H9 (cell line): ENCODE data around the gene FAM83E. TPM values are rescaled to one million over a fixed set of nuclear protein-coding genes. Genes with fewer than 3 reads are reported as not detected.

Experiments
- DNase-seq: peaks from one replicate; pipeline ENCODE4 v3.0.0-alpha.2; 2017
- H2AFZ ChIP-seq: one replicate; pipeline ENCODE4 v1.6.1; 2013; ENCODE audit warnings: mild to moderate bottlenecking, low read length, control low read depth, moderate library complexity
- H2AK5ac ChIP-seq: 2 replicates; pipeline ENCODE4 v1.6.1; 2013; ENCODE audit warnings: low read length, control low read depth, mixed read lengths; ENCODE audit not compliant: insufficient read length
- H2BK120ac ChIP-seq: one replicate; pipeline ENCODE4 v1.6.1; 2013; ENCODE audit warnings: low read depth, mild to moderate bottlenecking, low read length, control low read depth, inconsistent platforms; ENCODE audit not compliant: poor library complexity, severe bottlenecking
- H2BK12ac ChIP-seq: 2 replicates; pipeline ENCODE4 v1.6.1; 2013; ENCODE audit warnings: low read length, control low read depth, mixed read lengths, low read depth; ENCODE audit not compliant: insufficient read length
- H2BK15ac ChIP-seq: 2 replicates; pipeline ENCODE4 v1.6.1; 2013; ENCODE audit warnings: low read depth, low read length, control low read depth
- H2BK20ac ChIP-seq: one replicate; pipeline ENCODE4 v1.6.1; 2013; ENCODE audit warnings: low read depth, mild to moderate bottlenecking, low read length, control low read depth, inconsistent platforms; ENCODE audit not compliant: poor library complexity, severe bottlenecking
- H2BK5ac ChIP-seq: 2 replicates; pipeline ENCODE4 v1.6.1; 2013; ENCODE audit warnings: low read length, control low read depth, mixed read lengths; ENCODE audit not compliant: insufficient read length
- H3K14ac ChIP-seq: 2 replicates; pipeline ENCODE4 v1.6.1; 2013; ENCODE audit warnings: low read length, control low read depth; ENCODE audit not compliant: insufficient read depth
- H3K18ac ChIP-seq: 2 replicates; pipeline ENCODE4 v1.6.1; 2013; ENCODE audit warnings: low read depth, mild to moderate bottlenecking, mixed read lengths, low read length, control low read depth; ENCODE audit not compliant: insufficient read length
- H3K23ac ChIP-seq: 2 replicates; pipeline ENCODE4 v1.6.1; 2013; ENCODE audit warnings: low read length, control low read depth, mixed read lengths, low read depth; ENCODE audit not compliant: insufficient read length
- H3K23me2 ChIP-seq: 2 replicates; pipeline ENCODE4 v1.6.1; 2013; ENCODE audit warnings: low read depth, mild to moderate bottlenecking, mixed read lengths, low read length, control low read depth; ENCODE audit not compliant: insufficient read length, poor library complexity, severe bottlenecking
- H3K27ac ChIP-seq: 2 replicates; pipeline ENCODE4 v1.5.1; 2013; ENCODE audit warnings: low read length, control low read depth, mixed read lengths, low read depth; ENCODE audit not compliant: insufficient read length
- H3K27me3 ChIP-seq: 2 replicates; pipeline ENCODE4 v1.6.1; 2013; ENCODE audit warnings: low read length, control low read depth, inconsistent platforms; ENCODE audit not compliant: insufficient read depth
- H3K4ac ChIP-seq: 2 replicates; pipeline ENCODE4 v1.6.1; 2013; ENCODE audit warnings: low read depth, mild to moderate bottlenecking, control low read depth, inconsistent platforms, low read length, moderate library complexity
- H3K4me1 ChIP-seq: 2 replicates; pipeline ENCODE4 v1.6.1; 2013; ENCODE audit warnings: low read length, control low read depth, inconsistent platforms; ENCODE audit not compliant: insufficient read depth
- H3K4me2 ChIP-seq: 2 replicates; pipeline ENCODE4 v1.6.1; 2013; ENCODE audit warnings: low read length, control low read depth, mixed read lengths; ENCODE audit not compliant: insufficient read length, insufficient read depth
- H3K56ac ChIP-seq: 2 replicates; pipeline ENCODE4 v1.6.1; 2013; ENCODE audit warnings: low read depth, mild to moderate bottlenecking, mixed read lengths, low read length, control low read depth; ENCODE audit not compliant: insufficient read length
- H3K79me1 ChIP-seq: 2 replicates; pipeline ENCODE4 v1.6.1; 2013; ENCODE audit warnings: low read depth, mild to moderate bottlenecking, moderate library complexity, low read length, control low read depth, inconsistent platforms; ENCODE audit not compliant: insufficient read depth, poor library complexity, severe bottlenecking
- H3K79me2 ChIP-seq: 2 replicates; pipeline ENCODE4 v1.6.1; 2013; ENCODE audit warnings: low read length, control low read depth, inconsistent platforms; ENCODE audit not compliant: insufficient read depth
- H3K9ac ChIP-seq: 2 replicates; pipeline ENCODE4 v1.6.1; 2013; ENCODE audit warnings: low read length, control low read depth, mixed read lengths; ENCODE audit not compliant: insufficient read length; ENCODE audit errors: extremely low read depth
- H3K9me3 ChIP-seq: one replicate; pipeline ENCODE4 v1.6.1; 2013; ENCODE audit warnings: low read depth, low read length, inconsistent platforms; ENCODE audit not compliant: control insufficient read depth
- H3T11ph ChIP-seq: one replicate; pipeline ENCODE4 v1.6.1; 2013; ENCODE audit warnings: mild to moderate bottlenecking, low read length, control low read depth, inconsistent platforms
- H4K20me1 ChIP-seq: one replicate; pipeline ENCODE4 v1.6.1; 2013; ENCODE audit not compliant: control insufficient read depth, insufficient read length, insufficient read depth
- H4K5ac ChIP-seq: 2 replicates; pipeline ENCODE4 v1.6.1; 2013; ENCODE audit warnings: low read depth, mild to moderate bottlenecking, mixed read lengths, low read length, control low read depth; ENCODE audit not compliant: insufficient read length
- H4K8ac ChIP-seq: replicated peaks from 2 replicates; pipeline ENCODE4 v1.6.1; 2013; ENCODE audit warnings: low read length, control low read depth, mixed read lengths, low read depth; ENCODE audit not compliant: insufficient read length
- H4K91ac ChIP-seq: 2 replicates; pipeline ENCODE4 v1.6.1; 2013; ENCODE audit warnings: low read depth, mild to moderate bottlenecking, moderate library complexity, mixed read lengths, low read length, control low read depth; ENCODE audit not compliant: insufficient read length
- H3K27ac Mint-ChIP-seq, 3 experiments: 2 replicates in 2 of 3; 3 replicates in 1 of 3; pipeline ENCODE4 v1.8.0; 2020 to 2021; ENCODE audit warnings: mixed read lengths in 3 of 3, mild to moderate bottlenecking in 1 of 3, moderate library complexity in 1 of 3
- H3K27me3 Mint-ChIP-seq: 2 replicates; pipeline ENCODE4 v1.8.0; 2021; ENCODE audit warnings: low read depth, mild to moderate bottlenecking, moderate library complexity, mixed read lengths
- H3K36me3 Mint-ChIP-seq, 3 experiments: 2 replicates in 2 of 3; 3 replicates in 1 of 3; pipeline ENCODE4 v1.8.0; 2020 to 2021; ENCODE audit warnings: low read depth in 3 of 3, mixed read lengths in 3 of 3; ENCODE audit not compliant: insufficient read depth in 1 of 3
- H3K4me1 Mint-ChIP-seq, 2 experiments: 2 replicates each; pipeline ENCODE4 v1.8.0; 2020; ENCODE audit warnings: mixed read lengths in 2 of 2
- H3K4me3 Mint-ChIP-seq, 2 experiments: 2 replicates in 1 of 2; 3 replicates in 1 of 2; pipeline ENCODE4 v1.8.0; 2020 to 2021; ENCODE audit warnings: mild to moderate bottlenecking in 2 of 2, mixed read lengths in 2 of 2, moderate library complexity in 1 of 2
- H3K9me3 Mint-ChIP-seq, 2 experiments: 2 replicates in 1 of 2; 3 replicates in 1 of 2; pipeline ENCODE4 v1.8.0; 2020; ENCODE audit warnings: mild to moderate bottlenecking in 2 of 2, mixed read lengths in 2 of 2, moderate library complexity in 1 of 2
- WGBS: extraction: QIAGEN DNeasy Blood & Tissue Kit; methylation state at CpG from one replicate; pipeline ENCODE4 v1.1.7; 2013; ENCODE audit warnings: missing lambda C conversion rate, low lambda C conversion rate, mixed read lengths; ENCODE audit not compliant: insufficient read length; ENCODE audit errors: extremely low coverage; 5-methylcytosine and 5-hydroxymethylcytosine counted together
- total RNA-seq: library from RNA; stranded (reverse); gene quantifications from 2 replicates; pipeline ENCODE4 v1.2.1, GENCODE V29; 2021
- TF ChIP-seq, protein P1 (sequence below): fragments of 200-600 bp; sonication (generic); conservative IDR thresholded peaks from 3 replicates; pipeline ENCODE4 v1.8.0; 2021; ENCODE audit warnings: antibody characterized with exemption, mild to moderate bottlenecking

Gene FAM83E
- total RNA-seq, 1 experiment from 2014 or later = 9.2 TPM

DNA sequence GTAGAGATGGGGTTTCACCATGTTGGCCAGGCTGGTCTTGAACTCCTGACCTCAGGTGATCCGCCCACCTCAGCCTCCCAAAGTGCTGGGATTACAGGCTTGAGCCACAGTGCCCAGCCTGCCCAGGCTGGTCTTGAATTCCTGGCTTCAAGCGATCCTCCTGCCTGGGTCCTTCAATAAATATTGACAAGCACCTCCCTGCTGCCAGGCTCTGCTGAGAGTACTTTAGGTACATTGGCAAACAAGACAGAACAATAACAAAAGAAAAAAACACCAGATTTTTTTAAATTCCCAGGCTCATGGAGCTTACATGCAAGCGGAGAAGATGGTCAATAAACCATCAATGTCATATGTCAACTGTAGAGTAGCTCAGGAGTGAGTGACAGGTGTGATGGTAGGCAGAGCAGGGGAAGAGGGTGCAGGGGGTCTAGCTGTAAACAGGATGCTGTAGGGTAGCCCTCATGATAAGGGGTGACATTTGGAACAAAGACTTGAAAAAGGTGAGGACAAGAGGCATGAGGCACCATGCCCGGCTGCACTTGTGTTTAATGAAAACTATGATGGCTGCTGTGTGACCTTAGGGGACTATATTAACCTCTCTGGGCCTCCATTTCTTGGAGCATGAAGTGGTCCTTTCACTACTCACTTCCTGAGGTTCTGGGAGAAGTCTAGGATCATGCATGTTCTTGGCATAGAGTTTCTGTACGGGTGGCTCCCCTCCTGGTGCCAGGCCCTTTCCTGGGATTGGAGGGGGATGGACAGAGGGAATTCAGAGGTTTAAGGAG is 43.3 kb downstream of the FAM83E start:
- Histone ChIP-seq H3K9ac (no peak overlapping the region), H3K9me3 (no peaks in the 10 kb centered on the region), H4K20me1 (no peaks in the 10 kb centered on the region), H4K8ac (no peak overlapping the region), H3K79me1 (no peaks in the 10 kb centered on the region), H2BK12ac (no peak overlapping the region), H3K27ac (no peak overlapping the region), H2BK120ac (no peak overlapping the region), H3T11ph (no peak overlapping the region), H3K79me2 (no peaks in the 10 kb centered on the region), H2BK15ac (no peak overlapping the region), H2BK20ac (no peak overlapping the region), H2AFZ (no peak overlapping the region), H3K4me1 (peaks cover 3% of the 10 kb centered on the region; the same call in 1 of the 2 replicates), H4K5ac (no peak overlapping the region), H3K18ac (no peak overlapping the region), H3K27me3 (no peaks in the 10 kb centered on the region), H3K4me2 (no peak overlapping the region), H3K23me2 (peaks cover 3% of the 10 kb centered on the region), H3K4ac (no peak overlapping the region), H2AK5ac (peak overlapping the region; percentile 73), H2BK5ac (no peak overlapping the region), H3K14ac (no peak overlapping the region), H3K23ac (no peak overlapping the region), H4K91ac (no peak overlapping the region), H3K56ac (no peak overlapping the region)
- Mint-ChIP-seq H3K36me3 (no peaks in the 10 kb centered on the region), H3K4me1 (peaks cover 26 to 32% of the 10 kb centered on the region in 2 experiments), H3K4me3 (peak overlapping the region in 1 of 2 experiments; percentile 21; a peak in 1 of 5 replicates), H3K9me3 (no peaks in the 10 kb centered on the region), H3K27ac (peak overlapping the region in 2 of 3 experiments; percentile 18 to 21; a peak in 1 of 7 replicates), H3K27me3 (peaks cover 15% of the 10 kb centered on the region)
- no CpG with 5 or more reads among the region's 5 CpGs for WGBS
- TF ChIP-seq, protein P1, sequence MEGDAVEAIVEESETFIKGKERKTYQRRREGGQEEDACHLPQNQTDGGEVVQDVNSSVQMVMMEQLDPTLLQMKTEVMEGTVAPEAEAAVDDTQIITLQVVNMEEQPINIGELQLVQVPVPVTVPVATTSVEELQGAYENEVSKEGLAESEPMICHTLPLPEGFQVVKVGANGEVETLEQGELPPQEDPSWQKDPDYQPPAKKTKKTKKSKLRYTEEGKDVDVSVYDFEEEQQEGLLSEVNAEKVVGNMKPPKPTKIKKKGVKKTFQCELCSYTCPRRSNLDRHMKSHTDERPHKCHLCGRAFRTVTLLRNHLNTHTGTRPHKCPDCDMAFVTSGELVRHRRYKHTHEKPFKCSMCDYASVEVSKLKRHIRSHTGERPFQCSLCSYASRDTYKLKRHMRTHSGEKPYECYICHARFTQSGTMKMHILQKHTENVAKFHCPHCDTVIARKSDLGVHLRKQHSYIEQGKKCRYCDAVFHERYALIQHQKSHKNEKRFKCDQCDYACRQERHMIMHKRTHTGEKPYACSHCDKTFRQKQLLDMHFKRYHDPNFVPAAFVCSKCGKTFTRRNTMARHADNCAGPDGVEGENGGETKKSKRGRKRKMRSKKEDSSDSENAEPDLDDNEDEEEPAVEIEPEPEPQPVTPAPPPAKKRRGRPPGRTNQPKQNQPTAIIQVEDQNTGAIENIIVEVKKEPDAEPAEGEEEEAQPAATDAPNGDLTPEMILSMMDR = no peak
- DNase-seq = no peak
